Karpas-422 (cell line): Measurements from ENCODE around the gene VDAC2. TPM values are rescaled to one million over a fixed set of nuclear protein-coding genes. Genes with fewer than 3 reads are reported as not detected.
"Not testable (repeated sequence)": the region's sequence is repeated elsewhere in the genome, so short reads cannot be mapped to it uniquely, and the experiment has no call there.

Experiments
- DNase-seq: peaks from one replicate; pipeline ENCODE4 v3.0.0-alpha.2; 2015
- H2AFZ ChIP-seq: fragments of 200-600 bp; sonication (generic); 2 replicates; pipeline ENCODE4 v1.6.1; 2014; ENCODE audit warnings: antibody characterized with exemption, low read length, mixed read lengths
- H3K27ac ChIP-seq: fragments of 200-600 bp; sonication (generic); 2 replicates; pipeline ENCODE4 v1.5.1; 2014; ENCODE audit warnings: mild to moderate bottlenecking, low read length, moderate library complexity
- H3K27me3 ChIP-seq: fragments of 200-600 bp; sonication (generic); 2 replicates; pipeline ENCODE4 v1.6.1; 2014; ENCODE audit warnings: low read length, mixed read lengths
- H3K36me3 ChIP-seq: fragments of 200-600 bp; sonication (generic); 2 replicates; pipeline ENCODE4 v1.6.1; 2014; ENCODE audit warnings: low read length, mixed read lengths; ENCODE audit not compliant: insufficient read depth
- H3K4me1 ChIP-seq: fragments of 200-600 bp; sonication (generic); 2 replicates; pipeline ENCODE4 v1.6.1; 2014; ENCODE audit warnings: mild to moderate bottlenecking, low read length, mixed read lengths
- H3K4me2 ChIP-seq: fragments of 200-600 bp; sonication (generic); 2 replicates; pipeline ENCODE4 v1.6.1; 2014; ENCODE audit warnings: low read length, low read depth, mild to moderate bottlenecking; ENCODE audit not compliant: poor library complexity, severe bottlenecking
- H3K4me3 ChIP-seq: fragments of 200-600 bp; sonication (generic); 2 replicates; pipeline ENCODE4 v1.5.1; 2014; ENCODE audit warnings: mild to moderate bottlenecking, antibody characterized with exemption, low read length, mixed read lengths
- H3K79me2 ChIP-seq: fragments of 200-600 bp; sonication (generic); 2 replicates; pipeline ENCODE4 v1.6.1; 2014; ENCODE audit warnings: mild to moderate bottlenecking, low read length, mixed read lengths
- H3K9ac ChIP-seq: fragments of 200-600 bp; sonication (generic); 2 replicates; pipeline ENCODE4 v1.6.0; 2014; ENCODE audit warnings: low read length
- H3K9me2 ChIP-seq: fragments of 200-600 bp; sonication (generic), shearing (Covaris generic); replicated peaks from 2 replicates; pipeline ENCODE4 v1.6.0; 2014; ENCODE audit warnings: mild to moderate bottlenecking, low read length, moderate library complexity; ENCODE audit not compliant: insufficient read depth
- H3K9me3 ChIP-seq: fragments of 300-700, 200-600 bp; sonication (generic); 2 replicates; pipeline ENCODE4 v1.6.1; 2014; ENCODE audit warnings: low read length, mixed read lengths
- H4K20me1 ChIP-seq: fragments of 200-600 bp; sonication (generic); 2 replicates; pipeline ENCODE4 v1.6.1; 2014; ENCODE audit warnings: mild to moderate bottlenecking, antibody characterized with exemption, low read length, low read depth; ENCODE audit not compliant: insufficient read depth
- total RNA-seq: library from RNA; depleted of rRNA; stranded (reverse); fragments of >200 nt; shearing (Covaris generic); gene quantifications from 2 replicates; pipeline ENCODE4 v1.2.3, GENCODE V29; 2014; ENCODE audit warnings: low replicate concordance

Gene VDAC2
- total RNA-seq, 1 experiment from 2014 or later, result 128 TPM

- Histone ChIP-seq H2AFZ (no peak overlapping the region), H3K27me3 (no peaks in the 10 kb centered on the region)
These were observed 6.9 kb upstream of the VDAC2 start for GRCh38 chr10:75203724-75204123.

GRCh38 chr10:75205908-75206307 lies 4.7 kb upstream of the VDAC2 start:
- no peaks in the 10 kb centered on the region for H3K36me3 ChIP-seq

More at GRCh38 chr10:75203724-75204123, 6.9 kb upstream of the VDAC2 start:
- H4K20me1 ChIP-seq, result no peaks in the 10 kb centered on the region
- no peaks in the 10 kb centered on the region for H3K4me1 ChIP-seq
- H3K79me2 ChIP-seq, result no peaks in the 10 kb centered on the region
- H3K9me2 ChIP-seq, result no peaks in the 10 kb centered on the region
- H3K9me3 ChIP-seq, result no peaks in the 10 kb centered on the region
- no peaks in the 10 kb centered on the region for H3K36me3 ChIP-seq
- H3K27ac ChIP-seq, result no peak overlapping the region
- H3K9ac ChIP-seq, result no peak overlapping the region
- DNase-seq, result no peak
- no peak overlapping the region for H3K4me2 ChIP-seq
- H3K4me3 ChIP-seq, result no peak overlapping the region

GRCh38 chr10:75206638-75207037 lies 4.0 kb upstream of the VDAC2 start:
- H3K4me3 ChIP-seq, H4K20me1 ChIP-seq, H2AFZ ChIP-seq, H3K9ac ChIP-seq, H3K9me3 ChIP-seq, H3K27me3 ChIP-seq, H3K4me1 ChIP-seq, H3K27ac ChIP-seq, H3K36me3 ChIP-seq, H3K4me2 ChIP-seq, DNase-seq, H3K9me2 ChIP-seq: not testable (repeated sequence)
- H3K79me2 ChIP-seq, result peaks cover 10% of the 10 kb centered on the region

More at GRCh38 chr10:75205908-75206307, 4.7 kb upstream of the VDAC2 start:
- no peak overlapping the region for H3K4me2 ChIP-seq
- H3K79me2 ChIP-seq, result peaks cover 3% of the 10 kb centered on the region
- no peaks in the 10 kb centered on the region for H3K9me3 ChIP-seq
- H3K27ac ChIP-seq, result no peak overlapping the region
- no peaks in the 10 kb centered on the region for H3K27me3 ChIP-seq
- H3K4me1 ChIP-seq, result peaks cover 7% of the 10 kb centered on the region
- DNase-seq, result no peak
- H3K4me3 ChIP-seq, result no peak overlapping the region
- no peak overlapping the region for H3K9ac ChIP-seq
- H3K9me2 ChIP-seq, result no peaks in the 10 kb centered on the region
- no peak overlapping the region for H2AFZ ChIP-seq
- H4K20me1 ChIP-seq, result no peaks in the 10 kb centered on the region

- Histone ChIP-seq H2AFZ (no peak overlapping the region), H3K36me3 (peaks cover 2% of the 10 kb centered on the region; the same call in 1 of the 2 replicates), H3K4me1 (peaks cover 14% of the 10 kb centered on the region), H3K4me2 (no peak overlapping the region), H3K9me3 (no peaks in the 10 kb centered on the region), H4K20me1 (peaks cover 7% of the 10 kb centered on the region; the same call in 1 of the 2 replicates), H3K27ac (no peak overlapping the region), H3K9me2 (no peaks in the 10 kb centered on the region), H3K9ac (no peak overlapping the region), H3K79me2 (peaks cover 16% of the 10 kb centered on the region), H3K4me3 (no peak overlapping the region), H3K27me3 (no peaks in the 10 kb centered on the region)
- no peak for DNase-seq
These were observed 3.3 kb upstream of the VDAC2 start for GRCh38 chr10:75207079-75207856.

GRCh38 chr10:75207857-75208144 lies 2.8 kb upstream of the VDAC2 start:
- DNase-seq, result no peak
- H3K4me1 ChIP-seq, result peaks cover 19% of the 10 kb centered on the region
- H3K4me3 ChIP-seq, result no peak overlapping the region
- H3K27ac ChIP-seq, result no peak overlapping the region
- H3K27me3 ChIP-seq, result no peaks in the 10 kb centered on the region
- H2AFZ ChIP-seq, result no peak overlapping the region
- H3K9me3 ChIP-seq, result no peaks in the 10 kb centered on the region
- H4K20me1 ChIP-seq, result peaks cover 12% of the 10 kb centered on the region; the same call in 1 of the 2 replicates
- no peak overlapping the region for H3K9ac ChIP-seq
- H3K9me2 ChIP-seq, result no peaks in the 10 kb centered on the region
- peaks cover 7% of the 10 kb centered on the region; the same call in 1 of the 2 replicates for H3K36me3 ChIP-seq
- H3K79me2 ChIP-seq, result peaks cover 22% of the 10 kb centered on the region
- no peak overlapping the region for H3K4me2 ChIP-seq

- H3K27ac ChIP-seq, result no peak overlapping the region
- H4K20me1 ChIP-seq, result peaks cover 16% of the 10 kb centered on the region; the same call in 1 of the 2 replicates
- H3K4me1 ChIP-seq, result peaks cover 22% of the 10 kb centered on the region
- no peak overlapping the region for H2AFZ ChIP-seq
- H3K9me2 ChIP-seq, result no peaks in the 10 kb centered on the region
- H3K4me2 ChIP-seq, result no peak overlapping the region
- peaks cover 11% of the 10 kb centered on the region; the same call in 1 of the 2 replicates for H3K36me3 ChIP-seq
- H3K4me3 ChIP-seq, result no peak overlapping the region
- no peaks in the 10 kb centered on the region for H3K9me3 ChIP-seq
- H3K27me3 ChIP-seq, result no peaks in the 10 kb centered on the region
- DNase-seq, result no peak
- peaks cover 26% of the 10 kb centered on the region for H3K79me2 ChIP-seq
- no peak overlapping the region for H3K9ac ChIP-seq
These were observed 2.4 kb upstream of the VDAC2 start for GRCh38 chr10:75208181-75208580.

GRCh38 chr10:75209086-75209920 lies 1.3 kb upstream of the VDAC2 start:
- no peak for DNase-seq

GRCh38 chr10:75209921-75210281 lies 695 bp upstream of the VDAC2 start:
- H3K4me3 ChIP-seq, result peak overlapping the region; percentile 78
- peak overlapping the region; percentile 77 for H3K27ac ChIP-seq
- H3K4me1 ChIP-seq, result peaks cover 22% of the 10 kb centered on the region
- peaks cover 16% of the 10 kb centered on the region; the same call in 1 of the 2 replicates for H4K20me1 ChIP-seq
- no peaks in the 10 kb centered on the region for H3K9me2 ChIP-seq
- peaks cover 24% of the 10 kb centered on the region for H3K36me3 ChIP-seq
- peaks cover 40% of the 10 kb centered on the region for H3K79me2 ChIP-seq
- no peaks in the 10 kb centered on the region for H3K9me3 ChIP-seq
- peak; percentile 90 for DNase-seq
- H3K9ac ChIP-seq, result peak overlapping the region; percentile 82
- H3K27me3 ChIP-seq, result no peaks in the 10 kb centered on the region
- peak overlapping the region; percentile 80 for H3K4me2 ChIP-seq
- peak overlapping the region; percentile 65; the same call in 1 of the 2 replicates for H2AFZ ChIP-seq

More at GRCh38 chr10:75209086-75209920, 1.3 kb upstream of the VDAC2 start:
- H3K79me2 ChIP-seq, result peaks cover 34% of the 10 kb centered on the region
- peak overlapping the region; percentile 78 for H3K4me3 ChIP-seq
- peaks cover 19% of the 10 kb centered on the region for H3K36me3 ChIP-seq
- H3K9ac ChIP-seq, result peak overlapping the region; percentile 82
- peak overlapping the region; percentile 77 for H3K27ac ChIP-seq
- H4K20me1 ChIP-seq, result peaks cover 16% of the 10 kb centered on the region; the same call in 1 of the 2 replicates
- no peaks in the 10 kb centered on the region for H3K9me3 ChIP-seq
- H3K4me1 ChIP-seq, result peaks cover 22% of the 10 kb centered on the region
- peak overlapping the region; percentile 65; the same call in 1 of the 2 replicates for H2AFZ ChIP-seq
- H3K9me2 ChIP-seq, result no peaks in the 10 kb centered on the region
- H3K4me2 ChIP-seq, result peak overlapping the region; percentile 80
- H3K27me3 ChIP-seq, result no peaks in the 10 kb centered on the region
